ENCODE data around the gene RAG1.

The RAG1 gene

GRCh38 chr11:36564376-36565030 is 3.3 kb upstream of the RAG1 start:
- Histone ChIP-seq H3K27ac (ENCODE audit: insufficient read depth, low read length, poor library complexity, severe bottlenecking) (no peak overlapping the region), H3K4me1 (ENCODE audit: control insufficient read depth, insufficient read depth, low read length, poor library complexity, severe bottlenecking) (no peaks in the 10 kb centered on the region), H3K4me3 (ENCODE audit: insufficient read depth, low read depth, low read length, poor library complexity, severe bottlenecking) (no peak overlapping the region), H3K9me3 (ENCODE audit: control insufficient read depth, low read length) (no peaks in the 10 kb centered on the region), H3K36me3 (ENCODE audit: control insufficient read depth, insufficient read depth, low read length) (no peaks in the 10 kb centered on the region), H3K27me3 (replicated peaks; ENCODE audit: control insufficient read depth, insufficient read depth, low read length, poor library complexity, severe bottlenecking) (peaks cover 4% of the 10 kb centered on the region)
- DNase-seq: peak in 1 of 3 donors; percentile 35

GRCh38 chr11:36565031-36565610 is 2.7 kb upstream of the RAG1 start:
- DNase-seq: no peak
- H3K4me3 ChIP-seq (ENCODE audit: insufficient read depth, low read depth, low read length, poor library complexity, severe bottlenecking): no peak overlapping the region
- H3K27me3 ChIP-seq (replicated peaks; ENCODE audit: control insufficient read depth, insufficient read depth, low read length, poor library complexity, severe bottlenecking): peaks cover 4% of the 10 kb centered on the region
- H3K4me1 ChIP-seq (ENCODE audit: control insufficient read depth, insufficient read depth, low read length, poor library complexity, severe bottlenecking): no peaks in the 10 kb centered on the region
- H3K27ac ChIP-seq (ENCODE audit: insufficient read depth, low read length, poor library complexity, severe bottlenecking): no peak overlapping the region
- no peaks in the 10 kb centered on the region for H3K9me3 ChIP-seq (ENCODE audit: control insufficient read depth, low read length)
- H3K36me3 ChIP-seq (ENCODE audit: control insufficient read depth, insufficient read depth, low read length): no peaks in the 10 kb centered on the region

GRCh38 chr11:36566407-36567053 is 1.3 kb upstream of the RAG1 start:
- H3K27me3 ChIP-seq (replicated peaks; ENCODE audit: control insufficient read depth, insufficient read depth, low read length, poor library complexity, severe bottlenecking): peaks cover 4% of the 10 kb centered on the region
- H3K9me3 ChIP-seq (ENCODE audit: control insufficient read depth, low read length): no peaks in the 10 kb centered on the region
- no peaks in the 10 kb centered on the region for H3K36me3 ChIP-seq (ENCODE audit: control insufficient read depth, insufficient read depth, low read length)
- H3K4me3 ChIP-seq (ENCODE audit: insufficient read depth, low read depth, low read length, poor library complexity, severe bottlenecking): no peak overlapping the region
- DNase-seq: no peak
- H3K4me1 ChIP-seq (ENCODE audit: control insufficient read depth, insufficient read depth, low read length, poor library complexity, severe bottlenecking): no peaks in the 10 kb centered on the region
- H3K27ac ChIP-seq (ENCODE audit: insufficient read depth, low read length, poor library complexity, severe bottlenecking): no peak overlapping the region

- no peak overlapping the region for H3K27ac ChIP-seq (ENCODE audit: insufficient read depth, low read length, poor library complexity, severe bottlenecking)
- H3K27me3 ChIP-seq (replicated peaks; ENCODE audit: control insufficient read depth, insufficient read depth, low read length, poor library complexity, severe bottlenecking): peaks cover 4% of the 10 kb centered on the region
- H3K4me3 ChIP-seq (ENCODE audit: insufficient read depth, low read depth, low read length, poor library complexity, severe bottlenecking): no peak overlapping the region
These were observed 1.3 kb downstream of the RAG1 start for GRCh38 chr11:36569095-36569494.

GRCh38 chr11:36574486-36574885 is 6.7 kb downstream of the RAG1 start:
- Histone ChIP-seq H3K4me1 (ENCODE audit: control insufficient read depth, insufficient read depth, low read length, poor library complexity, severe bottlenecking) (no peaks in the 10 kb centered on the region), H3K27ac (ENCODE audit: insufficient read depth, low read length, poor library complexity, severe bottlenecking) (no peak overlapping the region), H3K9me3 (ENCODE audit: control insufficient read depth, low read length) (no peaks in the 10 kb centered on the region), H3K4me3 (ENCODE audit: insufficient read depth, low read depth, low read length, poor library complexity, severe bottlenecking) (no peak overlapping the region), H3K27me3 (replicated peaks; ENCODE audit: control insufficient read depth, insufficient read depth, low read length, poor library complexity, severe bottlenecking) (no peaks in the 10 kb centered on the region), H3K36me3 (ENCODE audit: control insufficient read depth, insufficient read depth, low read length) (no peaks in the 10 kb centered on the region)
- DNase-seq: no peak

More at GRCh38 chr11:36569095-36569494, 1.3 kb downstream of the RAG1 start:
- Histone ChIP-seq H3K36me3 (ENCODE audit: control insufficient read depth, insufficient read depth, low read length) (no peaks in the 10 kb centered on the region), H3K9me3 (ENCODE audit: control insufficient read depth, low read length) (no peaks in the 10 kb centered on the region), H3K4me1 (ENCODE audit: control insufficient read depth, insufficient read depth, low read length, poor library complexity, severe bottlenecking) (no peaks in the 10 kb centered on the region)
- no peak for DNase-seq

GRCh38 chr11:36577373-36577772 is 9.6 kb downstream of the RAG1 start:
- H3K4me1 ChIP-seq (ENCODE audit: control insufficient read depth, insufficient read depth, low read length, poor library complexity, severe bottlenecking): no peaks in the 10 kb centered on the region
- no peaks in the 10 kb centered on the region for H3K27me3 ChIP-seq (replicated peaks; ENCODE audit: control insufficient read depth, insufficient read depth, low read length, poor library complexity, severe bottlenecking)
- H3K36me3 ChIP-seq (ENCODE audit: control insufficient read depth, insufficient read depth, low read length): no peaks in the 10 kb centered on the region
- H3K4me3 ChIP-seq (ENCODE audit: insufficient read depth, low read depth, low read length, poor library complexity, severe bottlenecking): no peak overlapping the region
- H3K27ac ChIP-seq (ENCODE audit: insufficient read depth, low read length, poor library complexity, severe bottlenecking): no peak overlapping the region
- no peak for DNase-seq
- H3K9me3 ChIP-seq (ENCODE audit: control insufficient read depth, low read length): no peaks in the 10 kb centered on the region

GRCh38 chr11:36577859-36578258 is 10.1 kb downstream of the RAG1 start:
- Histone ChIP-seq H3K36me3 (ENCODE audit: control insufficient read depth, insufficient read depth, low read length) (no peaks in the 10 kb centered on the region), H3K9me3 (ENCODE audit: control insufficient read depth, low read length) (no peaks in the 10 kb centered on the region), H3K4me3 (ENCODE audit: insufficient read depth, low read depth, low read length, poor library complexity, severe bottlenecking) (no peak overlapping the region), H3K27ac (ENCODE audit: insufficient read depth, low read length, poor library complexity, severe bottlenecking) (no peak overlapping the region), H3K4me1 (ENCODE audit: control insufficient read depth, insufficient read depth, low read length, poor library complexity, severe bottlenecking) (no peaks in the 10 kb centered on the region), H3K27me3 (replicated peaks; ENCODE audit: control insufficient read depth, insufficient read depth, low read length, poor library complexity, severe bottlenecking) (no peaks in the 10 kb centered on the region)
- no peak for DNase-seq

GRCh38 chr11:36578458-36578857 is 10.7 kb downstream of the RAG1 start:
- H3K27me3 ChIP-seq (replicated peaks; ENCODE audit: control insufficient read depth, insufficient read depth, low read length, poor library complexity, severe bottlenecking): no peaks in the 10 kb centered on the region
- no peak overlapping the region for H3K27ac ChIP-seq (ENCODE audit: insufficient read depth, low read length, poor library complexity, severe bottlenecking)
- no peak for DNase-seq
- H3K36me3 ChIP-seq (ENCODE audit: control insufficient read depth, insufficient read depth, low read length): no peaks in the 10 kb centered on the region
- H3K9me3 ChIP-seq (ENCODE audit: control insufficient read depth, low read length): no peaks in the 10 kb centered on the region
- H3K4me1 ChIP-seq (ENCODE audit: control insufficient read depth, insufficient read depth, low read length, poor library complexity, severe bottlenecking): no peaks in the 10 kb centered on the region
- no peak overlapping the region for H3K4me3 ChIP-seq (ENCODE audit: insufficient read depth, low read depth, low read length, poor library complexity, severe bottlenecking)

- Histone ChIP-seq H3K27ac (ENCODE audit: insufficient read depth, low read length, poor library complexity, severe bottlenecking) (no peak overlapping the region), H3K4me1 (ENCODE audit: control insufficient read depth, insufficient read depth, low read length, poor library complexity, severe bottlenecking) (no peaks in the 10 kb centered on the region), H3K36me3 (ENCODE audit: control insufficient read depth, insufficient read depth, low read length) (no peaks in the 10 kb centered on the region), H3K27me3 (replicated peaks; ENCODE audit: control insufficient read depth, insufficient read depth, low read length, poor library complexity, severe bottlenecking) (no peaks in the 10 kb centered on the region), H3K4me3 (ENCODE audit: insufficient read depth, low read depth, low read length, poor library complexity, severe bottlenecking) (no peak overlapping the region), H3K9me3 (ENCODE audit: control insufficient read depth, low read length) (no peaks in the 10 kb centered on the region)
- DNase-seq: no peak
These were observed 13.7 kb downstream of the RAG1 start for GRCh38 chr11:36581536-36581935.

GRCh38 chr11:36583667-36584066 is 15.9 kb downstream of the RAG1 start:
- DNase-seq: no peak
- Histone ChIP-seq H3K4me3 (ENCODE audit: insufficient read depth, low read depth, low read length, poor library complexity, severe bottlenecking) (no peak overlapping the region), H3K4me1 (ENCODE audit: control insufficient read depth, insufficient read depth, low read length, poor library complexity, severe bottlenecking) (no peaks in the 10 kb centered on the region), H3K27ac (ENCODE audit: insufficient read depth, low read length, poor library complexity, severe bottlenecking) (no peak overlapping the region), H3K27me3 (replicated peaks; ENCODE audit: control insufficient read depth, insufficient read depth, low read length, poor library complexity, severe bottlenecking) (no peaks in the 10 kb centered on the region), H3K9me3 (ENCODE audit: control insufficient read depth, low read length) (no peaks in the 10 kb centered on the region), H3K36me3 (ENCODE audit: control insufficient read depth, insufficient read depth, low read length) (no peaks in the 10 kb centered on the region)
